ES-I3 (cell line): ENCODE results near the gene TCF12.

Experiments used
- H3K36me3 ChIP-seq: 2 replicates; pipeline ENCODE4 v1.6.1; 2013; ENCODE audit warnings: mild to moderate bottlenecking, low read length, control low read depth, moderate library complexity; ENCODE audit not compliant: insufficient read depth
- H3K4me1 ChIP-seq: 2 replicates; pipeline ENCODE4 v1.6.1; 2013; ENCODE audit warnings: mild to moderate bottlenecking, control low read depth, low read length; ENCODE audit not compliant: insufficient read depth
- H3K9ac ChIP-seq: 2 replicates; pipeline ENCODE4 v1.6.1; 2013; ENCODE audit warnings: low read depth, mild to moderate bottlenecking, low read length, moderate library complexity
- H3K9me3 ChIP-seq: 2 replicates; pipeline ENCODE4 v1.6.1; 2013; ENCODE audit warnings: mild to moderate bottlenecking, low read length, moderate library complexity; ENCODE audit not compliant: control insufficient read depth, insufficient read depth

Gene TCF12

GRCh38 chr15:56968256-56968655 lies 49.8 kb downstream of the TCF12 start:
- no peaks in the 10 kb centered on the region for H3K36me3 ChIP-seq
- peaks cover 31% of the 10 kb centered on the region for H3K4me1 ChIP-seq
- no peaks in the 10 kb centered on the region for H3K9me3 ChIP-seq
- no peak overlapping the region for H3K9ac ChIP-seq

GRCh38 chr15:56968821-56969220 lies 50.4 kb downstream of the TCF12 start:
- Histone ChIP-seq H3K36me3 (no peaks in the 10 kb centered on the region), H3K9ac (no peak overlapping the region), H3K9me3 (no peaks in the 10 kb centered on the region), H3K4me1 (peaks cover 25% of the 10 kb centered on the region)

GRCh38 chr15:56969265-56969895 lies 50.9 kb downstream of the TCF12 start:
- Histone ChIP-seq H3K4me1 (peaks cover 25% of the 10 kb centered on the region), H3K36me3 (no peaks in the 10 kb centered on the region), H3K9me3 (no peaks in the 10 kb centered on the region), H3K9ac (no peak overlapping the region)

- Histone ChIP-seq H3K9ac (no peak overlapping the region), H3K36me3 (no peaks in the 10 kb centered on the region), H3K9me3 (no peaks in the 10 kb centered on the region), H3K4me1 (peaks cover 25% of the 10 kb centered on the region)
Measured at GRCh38 chr15:56971571-56971970, 53.1 kb downstream of the TCF12 start.

GRCh38 chr15:56972016-56972415 lies 53.6 kb downstream of the TCF12 start:
- Histone ChIP-seq H3K4me1 (peaks cover 25% of the 10 kb centered on the region), H3K36me3 (no peaks in the 10 kb centered on the region)

GRCh38 chr15:56972426-56972825 lies 54.0 kb downstream of the TCF12 start:
- no peak overlapping the region for H3K9ac ChIP-seq

More at GRCh38 chr15:56972016-56972415, 53.6 kb downstream of the TCF12 start:
- H3K9ac ChIP-seq = no peak overlapping the region
- H3K9me3 ChIP-seq = no peaks in the 10 kb centered on the region

GRCh38 chr15:56973463-56973862 lies 55.0 kb downstream of the TCF12 start:
- H3K9ac ChIP-seq = no peak overlapping the region

More at GRCh38 chr15:56972426-56972825, 54.0 kb downstream of the TCF12 start:
- Histone ChIP-seq H3K36me3 (no peaks in the 10 kb centered on the region), H3K4me1 (peaks cover 23% of the 10 kb centered on the region), H3K9me3 (no peaks in the 10 kb centered on the region)

GRCh38 chr15:56977232-56977631 lies 58.8 kb downstream of the TCF12 start:
- no peaks in the 10 kb centered on the region for H3K9me3 ChIP-seq
- H3K4me1 ChIP-seq = peaks cover 7% of the 10 kb centered on the region; the same call in 1 of the 2 replicates
- H3K9ac ChIP-seq = no peak overlapping the region
- no peaks in the 10 kb centered on the region for H3K36me3 ChIP-seq

More at GRCh38 chr15:56973463-56973862, 55.0 kb downstream of the TCF12 start:
- peaks cover 18% of the 10 kb centered on the region for H3K4me1 ChIP-seq
- no peaks in the 10 kb centered on the region for H3K36me3 ChIP-seq
- H3K9me3 ChIP-seq = no peaks in the 10 kb centered on the region

GRCh38 chr15:56978898-56979662 lies 60.6 kb downstream of the TCF12 start:
- H3K4me1 ChIP-seq = peaks cover 9% of the 10 kb centered on the region; the same call in 1 of the 2 replicates
- H3K36me3 ChIP-seq = no peaks in the 10 kb centered on the region
- H3K9me3 ChIP-seq = no peaks in the 10 kb centered on the region
- no peak overlapping the region for H3K9ac ChIP-seq

GRCh38 chr15:56980473-56980872 lies 62.0 kb downstream of the TCF12 start:
- H3K36me3 ChIP-seq = no peaks in the 10 kb centered on the region
- H3K9me3 ChIP-seq = no peaks in the 10 kb centered on the region
- no peak overlapping the region for H3K9ac ChIP-seq
- peaks cover 22% of the 10 kb centered on the region; the same call in 1 of the 2 replicates for H3K4me1 ChIP-seq

GRCh38 chr15:56981160-56981559 lies 62.7 kb downstream of the TCF12 start:
- Histone ChIP-seq H3K9me3 (no peaks in the 10 kb centered on the region), H3K4me1 (peaks cover 22% of the 10 kb centered on the region; the same call in 1 of the 2 replicates), H3K36me3 (no peaks in the 10 kb centered on the region), H3K9ac (no peak overlapping the region)

- Histone ChIP-seq H3K36me3 (no peaks in the 10 kb centered on the region), H3K9ac (no peak overlapping the region), H3K9me3 (no peaks in the 10 kb centered on the region), H3K4me1 (peaks cover 22% of the 10 kb centered on the region; the same call in 1 of the 2 replicates)
Measured at GRCh38 chr15:56982987-56983386, 64.5 kb downstream of the TCF12 start.

- Histone ChIP-seq H3K4me1 (peaks cover 22% of the 10 kb centered on the region), H3K9ac (no peak overlapping the region), H3K9me3 (no peaks in the 10 kb centered on the region), H3K36me3 (no peaks in the 10 kb centered on the region)
Measured at GRCh38 chr15:56984681-56985481, 66.4 kb downstream of the TCF12 start.

- Histone ChIP-seq H3K36me3 (no peaks in the 10 kb centered on the region), H3K9me3 (no peaks in the 10 kb centered on the region), H3K9ac (no peak overlapping the region), H3K4me1 (peaks cover 22% of the 10 kb centered on the region)
Measured at GRCh38 chr15:56985856-56986255, 67.4 kb downstream of the TCF12 start.
